Daoy (cell line): ENCODE data around the gene RARG. TPM values are rescaled to one million over a fixed set of nuclear protein-coding genes. Genes with fewer than 3 reads are reported as not detected.
"Not testable (repeated sequence)": the region's sequence is repeated elsewhere in the genome, so short reads cannot be mapped to it uniquely, and the experiment has no call there.

Source experiments
- DNase-seq: peaks from one replicate; pipeline ENCODE4 v3.0.0-alpha.2; 2015; ENCODE audit warnings: low read depth
- total RNA-seq: library from RNA; depleted of rRNA; stranded (reverse); fragments of >200 nt; shearing (Covaris generic); gene quantifications from 2 replicates; pipeline ENCODE4 v1.2.3, GENCODE V29; 2014

The RARG gene
- total RNA-seq, 1 experiment from 2014 or later: 6.2 TPM

DNA sequence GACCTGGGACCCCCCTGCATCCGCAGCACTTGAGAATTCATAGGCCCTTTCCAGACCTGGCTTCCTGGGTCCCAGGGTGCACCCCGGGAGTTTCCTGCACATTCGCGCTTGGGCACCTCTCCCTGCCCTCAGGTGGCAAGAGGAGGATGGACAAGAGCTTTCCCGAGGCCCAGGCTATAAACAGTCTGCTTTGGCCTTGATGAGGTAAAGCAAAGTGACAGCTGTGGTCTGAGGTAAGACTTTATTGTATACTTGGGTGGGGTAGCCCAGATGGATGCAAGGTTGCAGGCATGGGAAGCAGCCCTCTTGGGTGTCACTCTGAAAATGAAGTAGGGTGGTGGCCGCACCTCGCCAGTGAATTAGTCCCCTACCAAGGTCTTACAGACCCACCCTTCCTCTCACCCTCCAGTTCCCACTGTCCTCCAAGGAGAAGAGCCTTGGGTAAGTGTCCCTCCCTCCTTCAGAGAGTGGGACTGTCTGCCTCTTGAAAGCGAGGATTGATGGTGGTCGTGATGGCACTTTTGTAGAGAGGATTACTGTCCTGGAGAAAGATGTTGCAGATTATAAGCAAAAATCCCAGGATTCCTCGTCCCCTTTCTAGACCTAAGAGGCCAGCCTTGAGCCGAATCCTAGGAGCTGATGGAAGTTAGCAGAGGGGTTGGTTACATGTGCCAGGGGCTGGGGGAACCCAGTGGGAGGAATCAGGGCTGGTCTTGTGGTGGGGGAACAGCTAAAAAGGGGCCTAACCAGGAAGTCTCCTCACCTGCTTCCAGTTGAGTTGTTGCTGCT is 40.7 kb downstream of the RARG start:
- DNase-seq: no peak

DNA sequence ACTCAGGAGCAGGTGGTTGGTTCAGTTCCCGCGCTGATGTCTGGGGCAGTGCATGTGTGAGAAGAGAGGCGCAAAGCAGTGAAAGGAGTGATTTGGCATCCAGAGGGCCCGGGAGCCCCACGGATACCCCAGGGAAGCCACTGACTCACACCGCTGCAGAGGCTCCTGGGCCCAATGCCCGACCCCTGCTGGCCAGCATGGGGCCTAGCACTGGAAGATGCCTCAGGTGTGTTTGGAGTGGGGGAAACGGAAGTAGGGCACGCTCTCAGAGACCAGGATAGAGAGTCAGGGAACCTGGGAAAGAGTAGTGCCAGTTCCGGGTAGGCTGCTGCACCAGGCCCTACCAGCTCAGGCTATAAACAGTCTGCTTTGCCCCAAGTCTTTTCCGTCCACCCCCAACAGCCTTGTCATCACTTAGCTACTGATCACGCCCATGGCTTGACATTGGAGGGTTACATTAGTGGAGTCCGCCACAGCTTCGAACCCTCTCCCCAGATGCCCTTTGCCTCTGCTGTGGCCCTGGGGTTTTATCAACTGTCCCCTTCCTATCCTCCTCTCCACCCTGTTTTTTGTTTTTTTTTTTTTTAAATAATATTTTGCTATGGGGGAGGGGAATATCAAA is 41.8 kb downstream of the RARG start:
- DNase-seq: peak; percentile 80

DNA sequence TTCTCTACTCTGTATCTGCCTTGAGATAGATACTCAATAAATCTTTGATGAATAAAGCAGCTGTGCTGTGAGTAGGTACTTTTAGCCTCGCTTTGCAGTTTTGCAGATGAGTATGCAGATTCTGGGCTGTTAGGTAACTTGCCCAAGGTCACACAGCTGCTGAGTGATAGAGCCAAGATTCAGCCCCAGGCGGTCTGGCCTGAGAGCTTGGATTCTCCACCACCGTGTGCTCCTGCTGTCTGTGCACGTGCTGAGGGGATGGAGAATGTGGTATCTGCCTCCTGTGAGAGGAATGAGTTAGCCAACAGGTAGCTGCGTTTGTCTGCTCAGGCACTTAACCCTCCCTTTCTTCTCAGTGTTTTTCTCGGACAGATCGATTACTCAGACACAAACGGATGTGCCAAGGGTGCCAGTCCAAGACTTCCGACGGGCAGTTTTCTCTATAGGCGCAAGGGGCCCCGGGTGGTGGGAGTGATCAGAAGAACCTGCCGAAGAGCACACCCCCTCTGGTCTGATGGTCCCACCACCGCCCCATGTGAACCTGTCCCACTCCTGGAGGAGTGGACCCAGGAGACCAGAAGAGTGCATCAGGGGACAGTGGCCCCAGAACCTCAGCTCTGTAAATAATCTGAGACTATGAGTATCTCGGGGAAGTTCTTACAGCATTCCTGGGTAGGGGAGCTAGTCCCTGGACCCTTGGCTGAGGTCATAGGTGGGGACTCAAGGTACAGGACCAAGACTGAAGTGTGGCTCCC is 44.7 kb downstream of the RARG start:
- no peak for DNase-seq

DNA sequence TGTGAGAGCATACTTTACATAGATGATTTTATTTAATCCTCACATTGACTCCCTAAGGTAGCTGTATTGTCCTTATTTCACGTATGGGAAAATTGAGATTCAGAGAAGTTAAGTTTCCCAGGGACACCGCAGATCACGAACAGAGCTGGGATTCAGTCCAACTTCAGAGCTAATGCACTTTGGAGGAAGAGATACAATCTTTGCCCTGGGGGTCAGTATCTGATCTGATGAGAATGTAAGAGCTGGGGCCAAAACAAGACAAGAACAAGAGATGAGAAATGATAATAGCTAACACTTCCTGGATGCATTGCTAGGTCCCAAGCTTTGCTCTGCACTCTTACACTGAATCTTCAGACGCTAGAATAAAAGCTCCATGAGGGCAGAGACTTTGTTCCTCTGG is 45.3 kb downstream of the RARG start:
- DNase-seq: no peak

DNA sequence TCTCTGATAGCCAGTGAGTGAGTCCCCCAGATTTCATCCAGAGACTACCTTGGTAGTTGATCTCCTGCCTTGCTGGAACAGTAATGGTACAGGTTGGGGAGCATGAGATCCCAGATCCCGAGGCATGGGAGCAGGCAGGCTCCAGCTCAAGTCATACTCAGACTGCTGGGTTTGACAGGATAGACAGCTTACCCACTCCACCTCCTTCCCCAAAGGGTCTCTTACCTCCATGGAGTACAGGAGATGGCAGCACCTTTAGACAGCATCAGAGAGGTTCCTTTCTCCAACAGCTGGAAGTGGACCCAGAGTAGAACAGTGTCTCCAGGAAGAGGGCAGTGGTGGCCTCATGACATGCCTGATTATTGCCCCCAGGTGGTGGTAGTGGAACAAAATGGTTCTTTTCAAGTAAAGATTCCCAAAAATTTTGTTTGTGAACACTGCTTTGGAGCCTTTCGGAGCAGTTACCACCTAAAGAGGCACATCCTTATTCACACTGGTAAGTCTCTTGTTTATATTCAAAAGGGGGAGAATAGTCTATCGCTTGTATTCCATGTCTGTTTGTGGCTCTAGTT is 46.3 kb downstream of the RARG start:
- no peak for DNase-seq

DNA sequence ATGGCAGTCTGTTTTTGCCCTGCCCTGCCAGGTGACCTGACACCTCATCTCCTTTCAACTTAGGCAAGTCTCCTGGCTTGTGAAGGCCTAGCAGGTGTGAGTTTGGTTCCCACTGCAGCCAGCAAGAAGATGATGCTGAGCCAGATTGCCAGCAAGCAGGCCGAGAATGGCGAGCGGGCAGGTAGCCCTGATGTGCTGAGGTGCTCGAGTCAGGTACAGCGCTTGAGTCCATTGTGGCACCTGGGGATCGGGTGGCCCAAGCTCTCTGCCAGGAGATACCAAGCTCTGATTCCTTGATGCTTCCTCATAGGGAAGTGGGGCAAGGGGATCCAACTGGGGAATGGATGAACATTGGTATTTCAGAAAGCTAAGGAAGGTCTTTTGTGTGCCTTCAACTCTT is 47.2 kb downstream of the RARG start:
- no peak for DNase-seq

DNA sequence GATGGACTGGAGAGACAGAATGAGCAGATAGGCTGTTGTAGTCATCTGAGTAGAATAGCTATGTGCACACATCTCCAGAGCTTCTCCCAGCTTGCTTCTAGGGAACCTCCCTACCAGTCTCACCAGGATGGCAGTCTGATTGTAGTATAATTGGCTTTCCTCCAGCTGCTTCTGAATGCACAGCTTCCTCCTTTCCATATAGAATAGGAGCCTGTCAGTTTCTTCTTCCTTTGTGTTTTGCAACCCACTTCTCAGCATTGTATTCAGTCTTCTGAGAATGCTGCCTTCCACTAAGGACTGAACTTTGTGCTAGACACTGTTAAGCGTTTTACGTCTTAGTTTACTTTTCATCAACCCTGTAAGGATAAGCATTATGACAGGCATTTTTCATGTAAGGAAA is 49.1 kb downstream of the RARG start:
- no peak for DNase-seq

DNA sequence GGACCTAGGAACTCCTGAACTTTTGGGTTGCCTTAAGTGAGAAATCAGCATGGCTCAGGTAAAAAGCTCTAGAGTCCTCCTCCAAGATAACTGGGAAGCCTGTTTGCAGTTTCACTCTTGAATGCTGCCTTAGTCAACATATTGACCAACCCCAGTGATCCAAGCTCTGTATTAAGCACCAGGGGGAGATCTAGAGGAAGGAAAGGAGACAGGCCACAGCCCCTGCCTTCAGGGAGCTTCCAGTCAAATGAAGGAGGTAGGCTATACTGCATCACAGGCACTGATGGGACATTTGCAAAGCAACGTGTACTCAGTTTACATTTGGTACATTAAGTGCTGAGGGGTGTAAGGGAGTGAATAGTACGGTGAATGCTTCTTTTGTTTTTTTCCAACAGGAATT is 50.1 kb downstream of the RARG start:
- DNase-seq: no peak

DNA sequence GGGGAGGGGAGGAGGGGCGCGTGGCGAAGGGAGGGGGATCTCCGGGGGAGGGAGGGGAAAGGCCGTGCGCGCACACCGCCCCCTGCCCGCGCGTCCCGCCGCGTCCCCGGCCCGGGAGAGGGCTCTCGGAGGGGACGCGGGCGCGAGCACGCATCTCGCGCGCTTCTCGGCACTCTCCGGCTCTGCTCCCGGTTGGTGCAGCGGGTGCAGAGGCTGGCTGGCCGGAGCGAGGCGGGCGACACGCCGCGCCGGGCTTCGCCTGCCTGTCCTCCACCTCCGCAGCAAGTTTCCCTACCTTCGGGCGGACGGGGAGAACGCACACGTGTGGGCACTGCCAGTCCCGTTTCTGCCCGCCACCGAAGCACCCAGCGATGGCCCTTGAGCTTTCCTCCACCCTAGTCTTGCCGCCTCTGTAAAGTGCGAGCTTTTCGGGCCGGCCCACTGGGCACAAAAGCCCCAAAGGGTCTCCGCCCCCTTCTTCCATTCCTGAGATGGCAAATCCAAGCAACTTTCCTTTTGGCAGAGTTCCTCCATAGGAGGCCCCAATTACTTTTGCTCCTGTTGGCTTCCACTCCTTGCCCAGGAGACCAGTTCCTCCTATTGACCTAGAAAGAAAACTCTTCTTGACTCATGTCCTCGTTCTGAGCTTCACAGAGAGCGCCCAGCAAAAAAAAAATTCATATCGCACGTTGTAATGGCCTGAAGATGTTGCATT is 50.9 kb downstream of the RARG start:
- DNase-seq: peak; percentile 87

DNA sequence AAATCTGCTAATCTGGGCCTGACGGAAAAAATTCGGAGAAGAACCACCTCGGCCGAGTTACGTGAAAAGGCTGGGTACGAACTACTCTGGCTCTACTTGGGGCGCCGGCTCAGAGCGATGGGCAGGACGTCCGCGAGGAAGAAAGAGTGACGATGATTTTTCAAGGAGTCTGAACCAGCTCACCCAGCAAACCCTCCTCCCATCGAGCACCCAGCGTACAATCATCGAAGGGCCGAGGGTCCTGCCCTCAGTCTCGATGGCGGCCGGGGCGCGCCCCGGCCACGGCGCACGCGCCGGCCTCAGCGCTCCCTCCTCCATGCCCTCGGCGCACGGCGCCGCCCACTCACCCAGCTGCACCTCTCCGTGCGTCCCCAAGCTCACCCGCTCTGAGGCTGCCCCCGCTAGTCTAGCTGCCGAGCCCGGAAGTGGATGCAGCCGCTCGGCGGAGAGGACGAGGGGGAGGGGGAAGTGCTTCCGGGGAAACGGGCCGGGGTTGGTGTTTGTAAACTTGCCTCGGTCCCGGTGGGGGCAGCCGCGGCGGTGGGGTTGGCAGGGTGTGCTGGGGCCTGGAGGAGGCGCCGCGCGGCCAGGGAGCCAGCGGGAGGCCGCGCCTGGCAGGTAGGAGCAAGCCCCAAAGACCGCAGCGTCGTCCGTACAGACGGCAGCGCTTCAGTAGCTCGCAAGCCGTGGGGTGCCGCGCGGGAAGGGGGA is 51.6 kb downstream of the RARG start, which contains the start of the genes CSAD and ZNF740:
Gene CSAD (minus strand): TSS at position 706 of the 711 bp plus-strand sequence. CDS start 7,455 bp downstream, outside the sequence.
Gene ZNF740 (plus strand): TSS at position 503 of the 711 bp plus-strand sequence. CDS start 1,262 bp downstream, outside the sequence.
- DNase-seq: peak; percentile 100

DNA sequence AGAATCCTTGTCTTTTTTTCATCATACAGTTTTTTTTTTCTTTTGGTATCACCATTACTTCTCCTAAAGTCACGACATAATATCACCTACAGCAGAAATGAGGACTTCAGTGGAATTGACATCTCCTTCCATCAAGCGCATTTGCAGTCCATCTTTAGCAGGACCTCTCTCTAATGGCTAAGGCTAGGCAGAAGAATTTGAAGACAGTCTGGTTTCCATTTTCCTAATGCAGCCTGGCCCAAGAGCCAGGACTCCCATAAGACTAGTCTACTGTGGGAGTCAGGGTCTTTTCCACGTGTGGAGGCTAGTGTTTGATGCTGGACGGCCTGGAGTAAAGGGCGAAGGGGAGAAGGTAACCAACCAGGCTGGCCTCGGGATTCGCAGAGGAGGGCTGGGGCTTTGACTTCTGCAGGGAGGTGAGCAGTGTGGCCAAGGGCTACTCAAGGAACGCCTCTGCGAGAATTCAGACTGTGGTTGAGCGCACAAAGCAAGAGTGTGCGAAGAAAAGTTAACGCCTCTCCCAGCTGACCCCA is 52.3 kb downstream of the RARG start:
- DNase-seq: no peak

DNA sequence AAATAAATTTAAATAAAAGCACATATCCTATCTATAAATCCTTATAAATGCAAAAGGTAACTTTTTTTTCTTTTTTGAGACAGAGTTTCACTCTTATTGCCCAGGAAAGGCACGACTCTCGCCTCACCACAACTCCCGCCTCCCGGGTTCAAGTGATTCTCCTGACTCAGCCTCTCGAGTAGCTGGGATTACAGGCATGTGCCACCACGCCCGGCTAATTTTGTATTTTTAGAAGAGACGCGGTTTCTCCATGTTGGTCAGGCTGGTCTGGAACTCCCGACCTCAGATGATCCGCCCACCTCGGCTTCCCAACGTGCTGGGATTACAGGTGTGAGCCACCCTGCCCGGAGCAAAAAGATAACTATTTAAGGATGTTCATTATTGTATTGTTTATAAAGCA is 53.2 kb downstream of the RARG start:
- not testable (repeated sequence) for DNase-seq

DNA sequence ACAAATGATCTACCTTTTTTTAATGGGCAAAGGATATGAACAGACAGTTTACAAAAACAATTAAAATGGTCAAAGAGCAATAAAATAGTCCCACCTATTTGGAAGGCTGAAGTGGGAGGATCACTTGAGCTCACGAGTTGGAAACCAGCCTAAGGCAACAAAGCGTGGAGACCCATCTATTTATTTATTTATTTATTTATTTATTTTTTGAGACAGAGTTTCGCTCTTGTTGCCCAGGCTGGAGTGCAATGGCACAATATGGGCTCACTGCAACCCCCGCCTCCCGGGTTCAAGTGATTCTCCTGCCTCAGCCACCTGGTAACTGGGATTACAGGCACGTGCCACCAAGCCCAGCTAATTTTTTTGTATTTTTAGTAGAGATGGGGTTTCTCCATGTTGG is 54.6 kb downstream of the RARG start:
- not testable (repeated sequence) for DNase-seq

DNA sequence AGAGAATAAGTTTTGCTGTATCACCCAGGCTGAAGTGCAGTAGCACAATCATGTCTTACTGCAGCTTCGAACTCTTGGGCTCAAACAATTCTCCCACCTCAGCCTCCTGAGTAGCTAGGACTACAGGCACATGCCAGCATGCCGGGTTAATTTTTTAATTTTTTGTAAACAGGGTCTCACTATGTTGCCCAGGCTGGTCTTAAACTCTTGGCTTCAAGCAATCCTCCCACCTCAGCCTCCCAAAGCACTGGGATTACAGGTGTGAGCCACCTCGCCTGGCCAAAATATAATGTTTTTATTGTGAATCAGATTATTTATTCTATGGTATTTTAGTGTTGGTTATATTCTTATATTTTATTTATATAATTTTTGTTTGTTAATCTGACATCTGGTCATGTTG is 55.3 kb downstream of the RARG start:
- DNase-seq: no peak

DNA sequence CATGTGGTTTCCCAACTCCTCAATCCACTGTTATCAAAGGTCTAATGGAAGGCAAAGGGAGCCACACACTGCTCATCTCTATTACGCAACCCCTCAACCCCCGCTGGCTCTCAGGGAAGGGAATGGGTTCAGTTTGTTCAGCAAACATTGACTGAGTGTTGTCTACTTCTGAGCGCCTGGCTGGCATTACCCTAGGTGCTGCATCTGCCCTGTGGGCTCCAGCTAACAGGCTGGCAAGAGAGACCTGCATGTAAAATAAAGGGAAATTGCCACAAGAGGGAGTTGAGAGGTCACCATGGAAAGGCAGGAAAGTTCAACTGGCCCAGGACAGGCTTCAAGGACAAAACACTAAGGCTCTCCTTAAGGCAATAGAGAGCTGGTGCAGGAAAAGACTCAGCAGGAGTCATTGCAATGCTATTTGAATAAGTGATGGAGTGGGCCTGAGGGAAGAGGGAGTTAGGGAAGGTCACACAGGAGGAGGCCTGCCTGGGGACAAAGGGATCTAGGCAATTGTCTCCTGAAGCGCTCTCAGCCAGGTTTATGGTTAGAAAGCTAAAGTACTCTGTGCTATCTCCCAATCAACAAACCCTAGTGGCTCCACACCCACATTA is 57.0 kb downstream of the RARG start:
- no peak for DNase-seq

DNA sequence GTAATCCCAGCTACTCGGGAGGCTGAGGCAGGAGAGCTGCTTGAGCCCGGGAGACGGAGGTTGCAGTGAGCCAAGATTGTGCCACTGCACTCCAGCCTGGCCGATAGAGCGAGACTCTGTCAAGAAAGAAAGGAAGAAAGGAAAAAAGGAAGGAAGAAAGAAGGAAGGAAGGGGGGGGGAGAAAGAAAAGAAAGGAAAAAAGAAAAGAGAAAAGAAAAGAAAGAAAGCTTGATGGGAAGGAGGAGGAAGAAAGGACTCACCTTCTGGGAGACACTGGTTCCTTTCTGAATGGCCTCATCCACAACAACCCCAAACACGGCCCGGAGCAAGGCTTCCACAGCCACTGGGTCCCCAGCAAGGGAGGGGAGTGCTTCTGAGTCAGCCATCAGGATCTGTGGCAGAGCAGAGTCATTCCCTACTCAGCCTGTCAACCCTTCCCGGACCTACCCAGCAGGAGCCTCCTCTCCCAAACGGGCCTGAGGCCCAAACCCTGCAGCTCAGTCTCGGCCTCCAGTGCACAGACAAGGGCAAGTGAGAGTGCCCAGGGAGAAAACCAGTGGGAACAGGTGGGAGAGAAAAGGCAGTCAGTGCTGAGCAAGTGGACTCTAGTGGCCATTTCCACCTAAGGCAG is 58.8 kb downstream of the RARG start:
- peak; percentile 60 for DNase-seq

DNA sequence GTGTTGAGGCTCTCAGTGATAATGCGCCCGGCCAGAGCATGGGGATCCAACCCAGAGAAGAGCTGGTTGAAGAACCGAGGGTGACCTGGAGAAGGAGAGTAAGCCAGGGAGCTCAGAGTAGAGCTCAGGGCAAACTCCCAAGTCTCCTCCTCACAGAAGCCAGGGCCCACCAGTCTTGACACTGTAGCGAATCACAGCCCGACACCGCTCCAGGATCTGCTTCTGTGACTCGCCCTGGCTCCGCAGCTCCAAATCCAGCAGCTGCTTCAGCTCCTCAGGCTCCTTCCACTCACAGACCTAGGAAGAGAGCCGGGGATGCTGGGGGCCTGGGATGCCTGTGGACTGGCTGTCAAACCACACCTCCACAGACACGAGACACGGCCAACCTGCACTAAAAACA is 59.7 kb downstream of the RARG start:
- peak; percentile 45 for DNase-seq

DNA sequence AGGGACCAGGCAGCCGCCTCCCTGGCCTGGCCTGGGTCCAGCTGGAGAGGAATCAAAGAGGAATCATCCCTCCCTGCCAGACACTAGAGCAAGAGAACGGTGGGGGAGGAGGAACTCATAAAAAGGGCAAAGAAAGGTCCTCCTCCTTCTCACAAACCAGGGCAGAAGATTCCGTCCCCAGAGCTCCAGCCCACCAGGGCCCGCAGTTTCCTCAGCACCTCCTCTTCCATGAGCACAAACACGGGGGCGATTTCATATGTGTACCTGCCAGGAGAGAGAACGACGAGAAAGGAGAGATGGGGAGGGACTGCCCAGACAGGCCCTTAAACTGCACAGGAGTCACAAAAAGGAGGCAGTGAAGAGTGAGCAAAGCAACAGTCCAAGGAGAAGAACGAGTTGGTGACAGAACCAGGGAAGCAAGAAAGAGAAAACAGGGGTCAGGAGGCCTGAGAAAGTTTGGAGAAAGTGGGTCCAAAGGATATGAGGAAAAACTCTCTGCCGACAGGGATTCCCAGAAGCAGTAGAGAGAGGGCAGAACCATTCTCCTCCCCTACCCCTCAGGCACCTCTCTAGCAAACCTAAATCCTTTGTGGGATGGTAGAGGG is 60.2 kb downstream of the RARG start:
- no peak for DNase-seq
